Measurements from ENCODE around the gene CLCNKB. TPM values are rescaled to one million over a fixed set of nuclear protein-coding genes. Genes with fewer than 3 reads are reported as not detected.

CLCNKB gene
- total and polyA plus RNA-seq, 2 experiments from 2014 or later = 1.3 to 1.9 TPM

DNA sequence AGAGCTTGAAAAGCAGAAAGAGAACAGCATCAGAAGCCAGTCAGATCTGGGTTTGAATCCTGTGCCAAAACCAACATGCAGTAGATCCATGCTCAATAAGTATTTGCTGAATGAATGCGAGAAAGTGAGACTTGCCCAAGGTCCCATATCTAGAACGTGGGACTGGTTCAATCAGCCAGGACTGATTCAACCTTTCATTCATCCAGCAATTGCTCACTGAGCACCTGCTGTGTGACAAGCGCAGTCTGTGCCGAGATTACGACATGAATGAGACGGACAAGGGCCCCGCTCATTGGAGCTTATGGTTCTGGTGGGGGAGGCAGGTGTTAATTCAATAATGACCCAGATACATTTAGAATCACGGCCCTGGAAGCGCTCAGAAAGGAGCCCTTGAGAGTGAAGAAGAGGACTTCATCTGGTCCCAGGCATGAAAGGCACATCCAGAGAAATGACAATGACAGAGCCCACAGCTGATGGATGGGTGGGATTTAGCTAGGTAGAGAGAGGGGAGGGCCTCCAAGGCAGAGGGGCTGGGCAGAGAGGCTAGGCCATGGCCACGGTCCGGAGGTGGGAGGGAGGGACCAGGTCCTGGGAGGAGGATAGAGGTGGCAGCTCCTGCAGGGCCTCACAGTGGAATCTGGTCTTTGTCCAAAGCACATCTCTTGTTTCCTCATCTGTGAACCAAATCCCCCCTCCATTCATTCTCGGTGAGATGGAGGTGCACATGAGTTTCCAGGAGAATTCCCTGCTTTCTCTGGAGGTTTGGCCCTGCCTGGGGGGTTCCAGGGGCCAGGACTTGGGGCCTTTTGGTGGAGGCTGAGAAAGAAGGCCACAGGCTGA lies 34.0 kb downstream of the CLCNKB start:
- peaks cover 13% of the 10 kb centered on the region for H3K4me1 Mint-ChIP-seq
- no peak for DNase-seq (ENCODE audit: low spot score)
- Histone ChIP-seq H3K9me2 (ENCODE audit: insufficient read depth) (no peaks in the 10 kb centered on the region), H3K27ac (ENCODE audit: low read depth) (no peak overlapping the region), H3K4me1 (ENCODE audit: insufficient read depth) (peaks cover 2% of the 10 kb centered on the region; the same call in 1 of the 2 replicates), H2AFZ (no peak overlapping the region), H3F3A (replicated peaks; ENCODE audit: low read depth) (no peaks in the 10 kb centered on the region), H3K79me2 (replicated peaks; ENCODE audit: insufficient read depth) (no peaks in the 10 kb centered on the region), H4K20me1 (replicated peaks; ENCODE audit: insufficient read depth) (no peaks in the 10 kb centered on the region), H3K27me3 (ENCODE audit: insufficient read depth) (peaks cover 33% of the 10 kb centered on the region), H3K4me2 (no peak overlapping the region), H3K36me3 (ENCODE audit: insufficient read depth) (no peaks in the 10 kb centered on the region), H3K4me3 (no peak overlapping the region)
- H3K36me3 Mint-ChIP-seq (ENCODE audit: low read depth) = no peaks in the 10 kb centered on the region
- ATAC-seq = no peak
- no peak overlapping the region for H3K27ac Mint-ChIP-seq
- no peaks in the 10 kb centered on the region; the same call in 2 of the 3 replicates for H3K9me3 Mint-ChIP-seq
- H3K27me3 Mint-ChIP-seq (ENCODE audit: insufficient read depth, low read depth, poor library complexity) = peaks cover 30% of the 10 kb centered on the region
- TF ChIP-seq NANOG (IDR thresholded peaks at IDR 0.05; ENCODE audit: borderline replicate concordance) = no peak
- TF ChIP-seq, protein P1, sequence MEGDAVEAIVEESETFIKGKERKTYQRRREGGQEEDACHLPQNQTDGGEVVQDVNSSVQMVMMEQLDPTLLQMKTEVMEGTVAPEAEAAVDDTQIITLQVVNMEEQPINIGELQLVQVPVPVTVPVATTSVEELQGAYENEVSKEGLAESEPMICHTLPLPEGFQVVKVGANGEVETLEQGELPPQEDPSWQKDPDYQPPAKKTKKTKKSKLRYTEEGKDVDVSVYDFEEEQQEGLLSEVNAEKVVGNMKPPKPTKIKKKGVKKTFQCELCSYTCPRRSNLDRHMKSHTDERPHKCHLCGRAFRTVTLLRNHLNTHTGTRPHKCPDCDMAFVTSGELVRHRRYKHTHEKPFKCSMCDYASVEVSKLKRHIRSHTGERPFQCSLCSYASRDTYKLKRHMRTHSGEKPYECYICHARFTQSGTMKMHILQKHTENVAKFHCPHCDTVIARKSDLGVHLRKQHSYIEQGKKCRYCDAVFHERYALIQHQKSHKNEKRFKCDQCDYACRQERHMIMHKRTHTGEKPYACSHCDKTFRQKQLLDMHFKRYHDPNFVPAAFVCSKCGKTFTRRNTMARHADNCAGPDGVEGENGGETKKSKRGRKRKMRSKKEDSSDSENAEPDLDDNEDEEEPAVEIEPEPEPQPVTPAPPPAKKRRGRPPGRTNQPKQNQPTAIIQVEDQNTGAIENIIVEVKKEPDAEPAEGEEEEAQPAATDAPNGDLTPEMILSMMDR (conservative IDR thresholded peaks at IDR 0.05; ENCODE audit: low read depth in 2 of 2) = no peak
- TF ChIP-seq, protein P2, sequence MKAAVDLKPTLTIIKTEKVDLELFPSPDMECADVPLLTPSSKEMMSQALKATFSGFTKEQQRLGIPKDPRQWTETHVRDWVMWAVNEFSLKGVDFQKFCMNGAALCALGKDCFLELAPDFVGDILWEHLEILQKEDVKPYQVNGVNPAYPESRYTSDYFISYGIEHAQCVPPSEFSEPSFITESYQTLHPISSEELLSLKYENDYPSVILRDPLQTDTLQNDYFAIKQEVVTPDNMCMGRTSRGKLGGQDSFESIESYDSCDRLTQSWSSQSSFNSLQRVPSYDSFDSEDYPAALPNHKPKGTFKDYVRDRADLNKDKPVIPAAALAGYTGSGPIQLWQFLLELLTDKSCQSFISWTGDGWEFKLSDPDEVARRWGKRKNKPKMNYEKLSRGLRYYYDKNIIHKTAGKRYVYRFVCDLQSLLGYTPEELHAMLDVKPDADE (IDR thresholded peaks at IDR 0.05) = no peak
- no peak for TF ChIP-seq ZNF331 (CRISPR knock-in tag; IDR thresholded peaks at IDR 0.05; ENCODE audit: low read depth)
- no peak for TF ChIP-seq EZH2 (IDR thresholded peaks at IDR 0.05; ENCODE audit: low read depth, unreplicated experiment)
- TF ChIP-seq, protein P3, sequence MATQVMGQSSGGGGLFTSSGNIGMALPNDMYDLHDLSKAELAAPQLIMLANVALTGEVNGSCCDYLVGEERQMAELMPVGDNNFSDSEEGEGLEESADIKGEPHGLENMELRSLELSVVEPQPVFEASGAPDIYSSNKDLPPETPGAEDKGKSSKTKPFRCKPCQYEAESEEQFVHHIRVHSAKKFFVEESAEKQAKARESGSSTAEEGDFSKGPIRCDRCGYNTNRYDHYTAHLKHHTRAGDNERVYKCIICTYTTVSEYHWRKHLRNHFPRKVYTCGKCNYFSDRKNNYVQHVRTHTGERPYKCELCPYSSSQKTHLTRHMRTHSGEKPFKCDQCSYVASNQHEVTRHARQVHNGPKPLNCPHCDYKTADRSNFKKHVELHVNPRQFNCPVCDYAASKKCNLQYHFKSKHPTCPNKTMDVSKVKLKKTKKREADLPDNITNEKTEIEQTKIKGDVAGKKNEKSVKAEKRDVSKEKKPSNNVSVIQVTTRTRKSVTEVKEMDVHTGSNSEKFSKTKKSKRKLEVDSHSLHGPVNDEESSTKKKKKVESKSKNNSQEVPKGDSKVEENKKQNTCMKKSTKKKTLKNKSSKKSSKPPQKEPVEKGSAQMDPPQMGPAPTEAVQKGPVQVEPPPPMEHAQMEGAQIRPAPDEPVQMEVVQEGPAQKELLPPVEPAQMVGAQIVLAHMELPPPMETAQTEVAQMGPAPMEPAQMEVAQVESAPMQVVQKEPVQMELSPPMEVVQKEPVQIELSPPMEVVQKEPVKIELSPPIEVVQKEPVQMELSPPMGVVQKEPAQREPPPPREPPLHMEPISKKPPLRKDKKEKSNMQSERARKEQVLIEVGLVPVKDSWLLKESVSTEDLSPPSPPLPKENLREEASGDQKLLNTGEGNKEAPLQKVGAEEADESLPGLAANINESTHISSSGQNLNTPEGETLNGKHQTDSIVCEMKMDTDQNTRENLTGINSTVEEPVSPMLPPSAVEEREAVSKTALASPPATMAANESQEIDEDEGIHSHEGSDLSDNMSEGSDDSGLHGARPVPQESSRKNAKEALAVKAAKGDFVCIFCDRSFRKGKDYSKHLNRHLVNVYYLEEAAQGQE (IDR thresholded peaks at IDR 0.05; ENCODE audit: unreplicated experiment) = no peak
- no peak for TF ChIP-seq POLR2AphosphoS5 (IDR thresholded peaks at IDR 0.05; ENCODE audit: low read depth)
- TF ChIP-seq JUNB (IDR thresholded peaks at IDR 0.05; ENCODE audit: unreplicated experiment) = no peak
- TF ChIP-seq EZH2phosphoT487 (IDR thresholded peaks at IDR 0.05; ENCODE audit: unreplicated experiment) = no peak
- TF ChIP-seq STAT1 (IDR thresholded peaks at IDR 0.05; ENCODE audit: unreplicated experiment) = no peak
- TF ChIP-seq ZNF114 (CRISPR knock-in tag; IDR thresholded peaks at IDR 0.05) = no peak
- TF ChIP-seq, protein P4, sequence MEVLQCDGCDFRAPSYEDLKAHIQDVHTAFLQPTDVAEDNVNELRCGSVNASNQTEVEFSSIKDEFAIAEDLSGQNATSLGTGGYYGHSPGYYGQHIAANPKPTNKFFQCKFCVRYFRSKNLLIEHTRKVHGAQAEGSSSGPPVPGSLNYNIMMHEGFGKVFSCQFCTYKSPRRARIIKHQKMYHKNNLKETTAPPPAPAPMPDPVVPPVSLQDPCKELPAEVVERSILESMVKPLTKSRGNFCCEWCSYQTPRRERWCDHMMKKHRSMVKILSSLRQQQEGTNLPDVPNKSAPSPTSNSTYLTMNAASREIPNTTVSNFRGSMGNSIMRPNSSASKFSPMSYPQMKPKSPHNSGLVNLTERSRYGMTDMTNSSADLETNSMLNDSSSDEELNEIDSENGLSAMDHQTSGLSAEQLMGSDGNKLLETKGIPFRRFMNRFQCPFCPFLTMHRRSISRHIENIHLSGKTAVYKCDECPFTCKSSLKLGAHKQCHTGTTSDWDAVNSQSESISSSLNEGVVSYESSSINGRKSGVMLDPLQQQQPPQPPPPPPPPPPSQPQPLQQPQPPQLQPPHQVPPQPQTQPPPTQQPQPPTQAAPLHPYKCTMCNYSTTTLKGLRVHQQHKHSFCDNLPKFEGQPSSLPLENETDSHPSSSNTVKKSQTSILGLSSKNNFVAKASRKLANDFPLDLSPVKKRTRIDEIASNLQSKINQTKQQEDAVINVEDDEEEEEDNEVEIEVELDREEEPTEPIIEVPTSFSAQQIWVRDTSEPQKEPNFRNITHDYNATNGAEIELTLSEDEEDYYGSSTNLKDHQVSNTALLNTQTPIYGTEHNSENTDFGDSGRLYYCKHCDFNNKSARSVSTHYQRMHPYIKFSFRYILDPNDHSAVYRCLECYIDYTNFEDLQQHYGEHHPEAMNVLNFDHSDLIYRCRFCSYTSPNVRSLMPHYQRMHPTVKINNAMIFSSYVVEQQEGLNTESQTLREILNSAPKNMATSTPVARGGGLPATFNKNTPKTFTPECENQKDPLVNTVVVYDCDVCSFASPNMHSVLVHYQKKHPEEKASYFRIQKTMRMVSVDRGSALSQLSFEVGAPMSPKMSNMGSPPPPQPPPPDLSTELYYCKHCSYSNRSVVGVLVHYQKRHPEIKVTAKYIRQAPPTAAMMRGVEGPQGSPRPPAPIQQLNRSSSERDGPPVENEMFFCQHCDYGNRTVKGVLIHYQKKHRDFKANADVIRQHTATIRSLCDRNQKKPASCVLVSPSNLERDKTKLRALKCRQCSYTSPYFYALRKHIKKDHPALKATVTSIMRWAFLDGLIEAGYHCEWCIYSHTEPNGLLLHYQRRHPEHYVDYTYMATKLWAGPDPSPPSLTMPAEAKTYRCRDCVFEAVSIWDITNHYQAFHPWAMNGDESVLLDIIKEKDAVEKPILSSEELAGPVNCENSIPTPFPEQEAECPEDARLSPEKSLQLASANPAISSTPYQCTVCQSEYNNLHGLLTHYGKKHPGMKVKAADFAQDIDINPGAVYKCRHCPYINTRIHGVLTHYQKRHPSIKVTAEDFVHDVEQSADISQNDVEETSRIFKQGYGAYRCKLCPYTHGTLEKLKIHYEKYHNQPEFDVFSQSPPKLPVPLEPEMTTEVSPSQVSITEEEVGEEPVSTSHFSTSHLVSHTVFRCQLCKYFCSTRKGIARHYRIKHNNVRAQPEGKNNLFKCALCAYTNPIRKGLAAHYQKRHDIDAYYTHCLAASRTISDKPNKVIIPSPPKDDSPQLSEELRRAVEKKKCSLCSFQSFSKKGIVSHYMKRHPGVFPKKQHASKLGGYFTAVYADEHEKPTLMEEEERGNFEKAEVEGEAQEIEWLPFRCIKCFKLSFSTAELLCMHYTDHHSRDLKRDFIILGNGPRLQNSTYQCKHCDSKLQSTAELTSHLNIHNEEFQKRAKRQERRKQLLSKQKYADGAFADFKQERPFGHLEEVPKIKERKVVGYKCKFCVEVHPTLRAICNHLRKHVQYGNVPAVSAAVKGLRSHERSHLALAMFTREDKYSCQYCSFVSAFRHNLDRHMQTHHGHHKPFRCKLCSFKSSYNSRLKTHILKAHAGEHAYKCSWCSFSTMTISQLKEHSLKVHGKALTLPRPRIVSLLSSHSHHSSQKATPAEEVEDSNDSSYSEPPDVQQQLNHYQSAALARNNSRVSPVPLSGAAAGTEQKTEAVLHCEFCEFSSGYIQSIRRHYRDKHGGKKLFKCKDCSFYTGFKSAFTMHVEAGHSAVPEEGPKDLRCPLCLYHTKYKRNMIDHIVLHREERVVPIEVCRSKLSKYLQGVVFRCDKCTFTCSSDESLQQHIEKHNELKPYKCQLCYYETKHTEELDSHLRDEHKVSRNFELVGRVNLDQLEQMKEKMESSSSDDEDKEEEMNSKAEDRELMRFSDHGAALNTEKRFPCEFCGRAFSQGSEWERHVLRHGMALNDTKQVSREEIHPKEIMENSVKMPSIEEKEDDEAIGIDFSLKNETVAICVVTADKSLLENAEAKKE (CRISPR knock-in tag; IDR thresholded peaks at IDR 0.05) = no peak
- TF ChIP-seq CREB1 (CRISPR knock-in tag; IDR thresholded peaks at IDR 0.05; ENCODE audit: low read depth) = no peak
- H3K4me3 Mint-ChIP-seq = no peak overlapping the region
